ENCODE measurements around the gene LMF2. TPM values are rescaled to one million over a fixed set of nuclear protein-coding genes. Genes with fewer than 3 reads are reported as not detected.

The LMF2 gene
- total RNA-seq, 1 donor from 2014 or later = 82.9 TPM

- no peak for DNase-seq (ENCODE audit: low read depth, low spot score)
- Mint-ChIP-seq H3K36me3 (ENCODE audit: low read depth) (peaks cover 7% of the 10 kb centered on the region), H3K9me3 (no peaks in the 10 kb centered on the region), H3K4me3 (no peak overlapping the region), H3K4me1 (no peaks in the 10 kb centered on the region), H3K27ac (ENCODE audit: unreplicated experiment) (no peak overlapping the region), H3K27me3 (ENCODE audit: low read depth) (no peaks in the 10 kb centered on the region)
- no peak for TF ChIP-seq CTCF (conservative IDR thresholded peaks at IDR 0.05)
These were observed 45.4 kb downstream of the LMF2 start for GRCh38 chr22:50461979-50462540.

- no peak for TF ChIP-seq CTCF (conservative IDR thresholded peaks at IDR 0.05)
- Mint-ChIP-seq H3K27me3 (ENCODE audit: low read depth) (no peaks in the 10 kb centered on the region), H3K27ac (ENCODE audit: unreplicated experiment) (no peak overlapping the region), H3K36me3 (ENCODE audit: low read depth) (peaks cover 3% of the 10 kb centered on the region), H3K4me1 (no peaks in the 10 kb centered on the region), H3K4me3 (no peak overlapping the region), H3K9me3 (no peaks in the 10 kb centered on the region)
- no peak for DNase-seq (ENCODE audit: low read depth, low spot score)
These were observed 46.0 kb downstream of the LMF2 start for GRCh38 chr22:50461536-50461935.

GRCh38 chr22:50460938-50461337 lies 46.6 kb downstream of the LMF2 start:
- DNase-seq (ENCODE audit: low read depth, low spot score) = no peak
- no peaks in the 10 kb centered on the region for H3K27me3 Mint-ChIP-seq (ENCODE audit: low read depth)
- H3K36me3 Mint-ChIP-seq (ENCODE audit: low read depth) = peaks cover 3% of the 10 kb centered on the region
- no peak overlapping the region for H3K27ac Mint-ChIP-seq (ENCODE audit: unreplicated experiment)
- H3K4me3 Mint-ChIP-seq = no peak overlapping the region
- no peaks in the 10 kb centered on the region for H3K9me3 Mint-ChIP-seq
- no peak for TF ChIP-seq CTCF (conservative IDR thresholded peaks at IDR 0.05)
- no peaks in the 10 kb centered on the region for H3K4me1 Mint-ChIP-seq

- no peaks in the 10 kb centered on the region for H3K27me3 Mint-ChIP-seq (ENCODE audit: low read depth)
- no peak overlapping the region for H3K27ac Mint-ChIP-seq (ENCODE audit: unreplicated experiment)
- TF ChIP-seq CTCF (conservative IDR thresholded peaks at IDR 0.05) = no peak
- H3K4me3 Mint-ChIP-seq = no peak overlapping the region
- no peak for DNase-seq (ENCODE audit: low read depth, low spot score)
- H3K36me3 Mint-ChIP-seq (ENCODE audit: low read depth) = peaks cover 3% of the 10 kb centered on the region
- H3K9me3 Mint-ChIP-seq = no peaks in the 10 kb centered on the region
- H3K4me1 Mint-ChIP-seq = no peaks in the 10 kb centered on the region
These were observed 47.9 kb downstream of the LMF2 start for GRCh38 chr22:50459496-50460140.

GRCh38 chr22:50459016-50459415 lies 48.5 kb downstream of the LMF2 start:
- H3K4me3 Mint-ChIP-seq = no peak overlapping the region
- no peaks in the 10 kb centered on the region for H3K27me3 Mint-ChIP-seq (ENCODE audit: low read depth)
- H3K27ac Mint-ChIP-seq (ENCODE audit: unreplicated experiment) = no peak overlapping the region
- TF ChIP-seq CTCF (conservative IDR thresholded peaks at IDR 0.05) = no peak
- DNase-seq (ENCODE audit: low read depth, low spot score) = no peak
- H3K4me1 Mint-ChIP-seq = no peaks in the 10 kb centered on the region
- peaks cover 3% of the 10 kb centered on the region for H3K36me3 Mint-ChIP-seq (ENCODE audit: low read depth)
- H3K9me3 Mint-ChIP-seq = no peaks in the 10 kb centered on the region
